Astrocyte (in vitro differentiated cells and primary cell): Measurements from ENCODE around the gene PARVB. TPM values are rescaled to one million over a fixed set of nuclear protein-coding genes. Genes with fewer than 3 reads are reported as not detected.

Experiments used
- DNase-seq: peaks from one replicate; pipeline ENCODE4 v3.0.0-alpha.2; 2010; ENCODE audit warnings: low read depth
- FAIRE-seq: peaks from 2 replicates; lab custom pipeline; 2011; peaks lifted over from hg19 to GRCh38; lab: Jason Lieb, UNC
- H2AFZ ChIP-seq: 2 replicates; pipeline ENCODE4 v1.6.0; 2012; ENCODE audit warnings: low read depth, low read length, inconsistent platforms
- H3K27ac ChIP-seq: 2 replicates; pipeline ENCODE4 v1.5.1; 2011; ENCODE audit warnings: low read depth, low read length, inconsistent platforms
- H3K27me3 ChIP-seq: 2 replicates; pipeline ENCODE4 v1.6.0; 2011; ENCODE audit warnings: low read length, inconsistent platforms; ENCODE audit not compliant: insufficient read depth
- H3K36me3 ChIP-seq: 2 replicates; pipeline ENCODE4 v1.5.1; 2011; ENCODE audit warnings: low read length, inconsistent platforms; ENCODE audit not compliant: insufficient read depth
- H3K4me1 ChIP-seq: 2 replicates; pipeline ENCODE4 v1.5.1; 2011; ENCODE audit warnings: low read length, inconsistent platforms; ENCODE audit not compliant: insufficient read depth
- H3K4me2 ChIP-seq: 2 replicates; pipeline ENCODE4 v1.6.0; 2012; ENCODE audit warnings: low read length, inconsistent platforms
- H3K4me3 ChIP-seq: 2 replicates; pipeline ENCODE4 v1.5.1; 2011; ENCODE audit warnings: low read depth, mild to moderate bottlenecking, low read length, inconsistent platforms; ENCODE audit not compliant: insufficient read depth
- H3K79me2 ChIP-seq: 2 replicates; pipeline ENCODE4 v1.6.0; 2012; ENCODE audit warnings: mild to moderate bottlenecking, low read length, inconsistent platforms; ENCODE audit not compliant: insufficient read depth
- H3K9ac ChIP-seq: 2 replicates; pipeline ENCODE4 v1.6.0; 2012; ENCODE audit warnings: mild to moderate bottlenecking, low read length, inconsistent platforms
- H3K9me3 ChIP-seq: 2 replicates; pipeline ENCODE4 v1.5.1; 2012; ENCODE audit warnings: low read depth, mild to moderate bottlenecking, low read length, inconsistent platforms; ENCODE audit not compliant: insufficient read depth
- H4K20me1 ChIP-seq: 2 replicates; pipeline ENCODE4 v1.6.0; 2012; ENCODE audit warnings: low read length, inconsistent platforms; ENCODE audit not compliant: insufficient read depth
- H3K27ac Mint-ChIP-seq: one replicate; pipeline ENCODE4 v1.8.0; 2021; ENCODE audit warnings: mild to moderate bottlenecking, mixed read lengths; ENCODE audit not compliant: unreplicated experiment
- H3K27me3 Mint-ChIP-seq: one replicate; pipeline ENCODE4 v1.8.0; 2021; ENCODE audit warnings: low read depth, mixed read lengths; ENCODE audit not compliant: unreplicated experiment
- H3K36me3 Mint-ChIP-seq: one replicate; pipeline ENCODE4 v1.8.0; 2021; ENCODE audit warnings: low read depth, mixed read lengths; ENCODE audit not compliant: unreplicated experiment
- H3K4me1 Mint-ChIP-seq: one replicate; pipeline ENCODE4 v1.8.0; 2021; ENCODE audit warnings: low read depth, mixed read lengths; ENCODE audit not compliant: unreplicated experiment
- H3K4me3 Mint-ChIP-seq: one replicate; pipeline ENCODE4 v1.8.0; 2021; ENCODE audit warnings: mild to moderate bottlenecking, moderate library complexity, mixed read lengths; ENCODE audit not compliant: unreplicated experiment
- H3K9me3 Mint-ChIP-seq: one replicate; pipeline ENCODE4 v1.8.0; 2021; ENCODE audit warnings: mild to moderate bottlenecking, mixed read lengths; ENCODE audit not compliant: unreplicated experiment
- CTCF ChIP-seq: IDR thresholded peaks from 2 replicates; pipeline ENCODE4 v1.5.1; 2011; ENCODE audit warnings: low read depth, mild to moderate bottlenecking, inconsistent platforms, low read length, moderate library complexity; ENCODE audit not compliant: insufficient read depth
- EZH2 ChIP-seq: IDR thresholded peaks from 2 replicates; pipeline ENCODE4 v1.6.1; 2012; ENCODE audit warnings: mild to moderate bottlenecking, low read length, inconsistent platforms; ENCODE audit not compliant: insufficient read depth
- total RNA-seq: library from RNA; stranded (reverse); gene quantifications from 2 replicates; pipeline ENCODE4 v1.2.1, GENCODE V29; 2021

The PARVB gene
- total RNA-seq, 1 donor from 2014 or later: 22.0 TPM

DNA sequence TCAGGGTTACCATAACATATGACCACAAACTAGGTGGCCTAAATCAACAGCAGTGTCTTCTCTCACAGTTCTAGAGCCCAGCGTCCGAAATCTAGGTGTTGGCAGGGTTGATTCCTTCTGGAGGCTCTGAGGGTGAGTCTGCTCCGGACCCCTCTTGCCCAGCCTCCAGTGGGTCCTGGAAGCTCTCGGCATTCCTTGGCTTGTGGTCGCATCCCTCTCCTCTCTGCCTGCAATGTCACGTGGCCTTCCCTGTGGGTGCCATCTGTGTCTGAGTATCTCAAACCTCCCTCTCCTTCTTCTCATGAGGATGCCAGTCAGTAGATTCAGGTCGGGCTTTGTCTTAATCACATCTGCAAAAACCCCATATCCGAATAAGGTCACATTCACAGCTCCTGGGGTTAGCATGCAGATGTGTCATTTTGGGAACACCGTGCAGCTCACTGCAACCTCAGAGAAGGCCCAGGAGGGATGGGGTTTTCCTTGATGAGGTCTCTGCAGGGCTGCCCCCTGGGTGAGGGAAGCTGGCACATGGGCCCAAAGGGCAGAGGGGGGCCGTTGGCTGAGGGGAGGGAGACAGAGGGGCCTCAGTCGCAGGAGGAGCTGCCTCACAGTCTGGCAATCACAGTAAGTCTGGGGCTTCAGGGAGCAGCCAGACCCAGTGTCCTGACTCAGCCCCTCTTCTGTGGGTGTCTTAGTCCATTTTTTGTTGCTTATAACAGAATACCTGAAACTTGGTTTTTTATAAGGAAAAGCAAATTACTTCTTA is 197.8 kb downstream of the PARVB start:
- Histone ChIP-seq H3K4me1 (no peaks in the 10 kb centered on the region), H3K4me2 (no peak overlapping the region), H3K36me3 (no peaks in the 10 kb centered on the region), H3K9me3 (no peaks in the 10 kb centered on the region), H3K27me3 (peaks cover 11% of the 10 kb centered on the region), H3K79me2 (no peaks in the 10 kb centered on the region), H3K27ac (no peak overlapping the region), H3K4me3 (no peak overlapping the region), H3K9ac (no peak overlapping the region), H4K20me1 (no peaks in the 10 kb centered on the region), H2AFZ (no peak overlapping the region)
- FAIRE-seq: no peak
- Mint-ChIP-seq H3K9me3 (peaks cover 9% of the 10 kb centered on the region), H3K4me1 (no peaks in the 10 kb centered on the region), H3K27ac (no peak overlapping the region), H3K27me3 (peaks cover 45% of the 10 kb centered on the region), H3K36me3 (peaks cover 5% of the 10 kb centered on the region), H3K4me3 (no peak overlapping the region)
- DNase-seq: no peak
- TF ChIP-seq CTCF: no peak
- no peak for TF ChIP-seq EZH2

Other genes with a start within 250 kb of the PARVB start
- 1.2 and 1.6 TPM in 2 replicates for gene EFCAB6, start 212.0 kb upstream of the PARVB start, total RNA-seq
- 5.9 and 6.1 TPM in 2 replicates for gene SULT4A1, start 161.8 kb upstream of the PARVB start, total RNA-seq
- gene PNPLA5, start 132.3 kb upstream of the PARVB start, total RNA-seq: not detected in 2 replicates
- gene PNPLA3, start 100.5 kb upstream of the PARVB start, total RNA-seq: 8.3 and 10.8 TPM in 2 replicates
- gene SAMM50, start 68.9 kb upstream of the PARVB start, total RNA-seq: 63.4 and 65.2 TPM in 2 replicates
- gene PARVG, start 156.6 kb downstream of the PARVB start, total RNA-seq: 0.23 TPM in 1 of 2 replicates, not detected in the other